A549 (cell line): Measurements from ENCODE around the gene DPRX. TPM values are rescaled to one million over a fixed set of nuclear protein-coding genes. Genes with fewer than 3 reads are reported as not detected.

Experiments
- ATAC-seq, 2 experiments: fragments of 200-7000 bp in 1 of 2; fragments of >200 bp in 1 of 2; cut with Nextera tagmentation in 1 of 2; cut with Tn5 transposase in 1 of 2; 3 replicates each; pipeline versions ENCODE4 v1.8.0 to v1.9.1; 2018 to 2020; ENCODE audit warnings: mild to moderate bottlenecking in 1 of 2, moderate library complexity in 1 of 2
- CTCF ChIA-PET: fragments of 300-600 bp; sonication (Branson Sonifier 250); formaldehyde crosslinking; extraction: SDS; loops from one replicate; lab custom pipeline; 2021; ENCODE audit warnings: antibody characterized with exemption, inconsistent platforms; lab: Yijun Ruan, JAX
- POLR2A ChIA-PET: fragments of 350-600 bp; formaldehyde crosslinking; extraction: SDS; loops from one replicate; lab custom pipeline; 2021; ENCODE audit warnings: antibody characterized with exemption, inconsistent platforms; lab: Yijun Ruan, JAX
- DNase-seq, 2 experiments: peaks; one replicate each; pipeline versions ENCODE4 v3.0.0 to v3.0.0-alpha.2; 2011 to 2016; ENCODE audit warnings: low read depth in 1 of 2, low spot score in 1 of 2
- FAIRE-seq: peaks from 2 replicates; lab custom pipeline; 2011; peaks lifted over from hg19 to GRCh38; lab: Jason Lieb, UNC
- H3K27ac ChIP-seq, 2 experiments: fragments of >200 bp; sonication (Bioruptor Twin); formaldehyde crosslinking; 3 replicates each; pipeline ENCODE4 v1.5.1; 2016 to 2017
- H3K4me1 ChIP-seq: fragments of >200 bp; sonication (Bioruptor Twin); formaldehyde crosslinking; 3 replicates; pipeline ENCODE4 v1.6.1; 2016
- H3K4me2 ChIP-seq: fragments of >200 bp; sonication (Bioruptor Twin); formaldehyde crosslinking; 3 replicates; pipeline ENCODE4 v1.6.1; 2016
- H3K4me3 ChIP-seq: fragments of >200 bp; sonication (Bioruptor Twin); formaldehyde crosslinking; 3 replicates; pipeline ENCODE4 v1.5.1; 2016
- H3K9me3 ChIP-seq: fragments of >200 bp; sonication (Bioruptor Twin); formaldehyde crosslinking; 3 replicates; pipeline ENCODE4 v1.6.1; 2016
- BCL3 ChIP-seq: fragments of >200 bp; sonication (Bioruptor Twin); formaldehyde crosslinking; IDR thresholded peaks from 3 replicates; pipeline ENCODE4 v1.6.1; 2016
- CBX8 ChIP-seq: fragments of 200-600 bp; sonication (generic); IDR thresholded peaks from 2 replicates; pipeline ENCODE4 v1.6.1; 2016
- CHD4 ChIP-seq: fragments of 200-600 bp; sonication (generic); IDR thresholded peaks from 2 replicates; pipeline ENCODE4 v1.6.1; 2016; ENCODE audit warnings: antibody characterized with exemption, mild to moderate bottlenecking, borderline replicate concordance
- ELK1 ChIP-seq: fragments of 150-350 bp; IDR thresholded peaks from 2 replicates; pipeline ENCODE4 v1.6.1; 2014; ENCODE audit warnings: low read depth, mild to moderate bottlenecking, low read length
- FOXS1 ChIP-seq: fragments of 250-450 bp; sonication (Bioruptor Pico); IDR thresholded peaks from 2 replicates; pipeline ENCODE4 v1.5.0; 2020; ENCODE audit warnings: mild to moderate bottlenecking, moderate library complexity
- HOXA7 ChIP-seq: fragments of 250-450 bp; sonication (Bioruptor Pico); IDR thresholded peaks from 2 replicates; pipeline ENCODE4 v1.5.0; 2020; ENCODE audit warnings: mild to moderate bottlenecking, moderate library complexity
- HOXB5 ChIP-seq: fragments of 250-450 bp; sonication (Bioruptor Pico); IDR thresholded peaks from 2 replicates; pipeline ENCODE4 v1.5.0; 2020; ENCODE audit warnings: mild to moderate bottlenecking, moderate library complexity
- KDM1A ChIP-seq: fragments of 200-600 bp; sonication (generic); IDR thresholded peaks from 2 replicates; pipeline ENCODE4 v1.6.1; 2016; ENCODE audit warnings: low read depth, mild to moderate bottlenecking
- KDM5A ChIP-seq: fragments of 200-600 bp; sonication (generic); IDR thresholded peaks from 2 replicates; pipeline ENCODE4 v1.6.1; 2016; ENCODE audit warnings: antibody characterized with exemption, mild to moderate bottlenecking
- NFE2L2 ChIP-seq: fragments of 150-350 bp; conservative IDR thresholded peaks from 2 replicates; pipeline ENCODE4 v1.6.1; 2014; ENCODE audit warnings: low read length
- NPAS2 ChIP-seq: fragments of 250-450 bp; sonication (Bioruptor Pico); IDR thresholded peaks from 2 replicates; pipeline ENCODE4 v1.8.0; 2022; ENCODE audit warnings: mild to moderate bottlenecking, moderate library complexity, borderline replicate concordance
- NR3C1 ChIP-seq: fragments of >200 bp; sonication (Bioruptor Twin); formaldehyde crosslinking; IDR thresholded peaks from 3 replicates; pipeline ENCODE4 v1.6.1; 2017
- PHF8 ChIP-seq: fragments of 200-600 bp; sonication (generic); IDR thresholded peaks from 2 replicates; pipeline ENCODE4 v1.6.1; 2016; ENCODE audit warnings: low read depth, mild to moderate bottlenecking, antibody characterized with exemption, moderate library complexity, borderline replicate concordance
- POLR2A ChIP-seq: IDR thresholded peaks from 2 replicates; pipeline ENCODE4 v1.6.1; 2012; ENCODE audit warnings: mild to moderate bottlenecking, low read length
- POLR2AphosphoS2 ChIP-seq: conservative IDR thresholded peaks from 2 replicates; pipeline ENCODE4 v1.6.1; 2012; ENCODE audit warnings: low read length, improper control_type of control experiment, inconsistent platforms
- REST ChIP-seq: fragments of 200-600 bp; sonication (generic); IDR thresholded peaks from 2 replicates; pipeline ENCODE4 v1.6.1; 2016; ENCODE audit warnings: antibody characterized with exemption, mild to moderate bottlenecking, moderate library complexity
- WGBS: methylation state at CpG from one replicate; pipeline ENCODE4 v1.1.6; 2017; ENCODE audit errors: missing lambda C conversion rate; 5-methylcytosine and 5-hydroxymethylcytosine counted together
- polyA plus RNA-seq, 4 experiments: library from polyadenylated mRNA; depleted of rRNA in 3 of 4; stranded (reverse); fragments of >200 nt; fragmentation: RNase III in 1 of 4; extraction: RNeasy Plus Mini Kit Qiagen cat#74134 plus additional on column Dnase treatment in 1 of 4; gene quantifications; 2 replicates in 3 of 4; 3 replicates in 1 of 4; pipeline ENCODE4 v1.2.3, GENCODE V29; 2011 to 2017
- TF ChIP-seq, protein P1 (sequence below): IDR thresholded peaks from 2 replicates; pipeline ENCODE4 v1.6.1; 2012

Gene DPRX
- polyA plus RNA-seq, 2 of the 4 experiments (the other 2 are of a cell fraction): not detected

DNA sequence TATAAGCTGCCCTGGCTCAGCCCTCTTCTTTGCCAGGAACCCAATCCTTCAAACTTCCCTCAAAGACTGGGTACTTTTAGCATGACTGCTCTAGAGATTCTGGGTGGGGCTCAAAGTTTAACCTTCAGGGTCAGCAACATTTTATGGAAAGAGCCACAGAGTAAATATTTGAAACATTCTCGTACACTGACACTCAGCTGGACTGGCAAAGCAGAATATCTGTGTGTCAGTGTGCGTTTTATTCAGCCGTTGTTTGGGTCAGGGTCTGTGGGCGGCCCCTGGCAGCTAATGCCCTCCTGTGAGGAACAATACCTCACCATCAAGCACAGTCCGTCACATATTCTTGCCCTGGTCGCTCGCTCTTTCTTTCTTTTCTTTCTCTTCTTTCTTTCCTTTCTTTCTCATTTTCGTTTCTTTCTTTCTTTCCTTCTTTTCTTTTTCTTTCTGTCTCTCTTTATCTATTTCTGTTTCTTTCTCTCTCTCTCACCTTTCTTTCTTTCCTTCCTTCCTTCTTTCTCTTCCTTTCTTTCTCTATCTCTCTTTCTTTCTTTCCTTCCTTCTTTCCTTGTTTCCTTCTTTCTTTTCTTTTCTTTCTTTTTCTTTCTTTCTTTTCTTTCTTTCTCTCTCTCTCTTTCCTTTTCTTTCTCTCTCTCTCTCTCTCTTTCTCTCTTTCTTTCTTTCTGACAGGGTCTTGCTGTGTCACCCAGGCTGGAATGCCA, 10.7 kb downstream of the DPRX start:
- H3K4me2 ChIP-seq: no peak overlapping the region
- no peak for DNase-seq

GRCh38 chr19:53644061-53644816, 12.4 kb downstream of the DPRX start:
- WGBS: 0% methylated on average over 4 of the region's 4 CpGs
- FAIRE-seq (no peak), ATAC-seq (no peak), DNase-seq (no peak)
- no peak overlapping the region for H3K4me3 ChIP-seq
- no peak overlapping the region for H3K27ac ChIP-seq
- TF ChIP-seq POLR2AphosphoS2 (no peak), POLR2A (no peak), KDM1A (no peak), REST (no peak), NPAS2 (CRISPR knock-in tag) (no peak), CHD4 (no peak), CBX8 (no peak), HOXA7 (no peak), ELK1 (no peak)
- TF ChIP-seq, protein P1, sequence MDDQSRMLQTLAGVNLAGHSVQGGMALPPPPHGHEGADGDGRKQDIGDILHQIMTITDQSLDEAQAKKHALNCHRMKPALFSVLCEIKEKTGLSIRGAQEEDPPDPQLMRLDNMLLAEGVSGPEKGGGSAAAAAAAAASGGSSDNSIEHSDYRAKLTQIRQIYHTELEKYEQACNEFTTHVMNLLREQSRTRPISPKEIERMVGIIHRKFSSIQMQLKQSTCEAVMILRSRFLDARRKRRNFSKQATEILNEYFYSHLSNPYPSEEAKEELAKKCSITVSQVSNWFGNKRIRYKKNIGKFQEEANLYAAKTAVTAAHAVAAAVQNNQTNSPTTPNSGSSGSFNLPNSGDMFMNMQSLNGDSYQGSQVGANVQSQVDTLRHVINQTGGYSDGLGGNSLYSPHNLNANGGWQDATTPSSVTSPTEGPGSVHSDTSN: no peak
- H3K4me2 ChIP-seq: no peak overlapping the region
- H3K4me1 ChIP-seq: no peaks in the 10 kb centered on the region
- H3K9me3 ChIP-seq: peaks cover 37% of the 10 kb centered on the region
- POLR2A ChIA-PET: no interaction called here
- CTCF ChIA-PET: interaction anchor here (0.6 kb wide), 2 partner anchors 110 to 149 kb away, joined by 3 read pairs; no protein-coding TSS in a partner anchor

More for the DNA sequence above, 10.7 kb downstream of the DPRX start:
- CTCF ChIA-PET: no interaction called here
- WGBS: 25% methylated on average over 8 of the region's 8 CpGs
- POLR2A ChIA-PET: no interaction called here
- H3K27ac ChIP-seq: no peak overlapping the region
- H3K9me3 ChIP-seq: peaks cover 38% of the 10 kb centered on the region
- ATAC-seq: no peak
- no peak overlapping the region for H3K4me3 ChIP-seq
- H3K4me1 ChIP-seq: no peaks in the 10 kb centered on the region
- TF ChIP-seq BCL3 (no peak), NFE2L2 (no peak), PHF8 (no peak), FOXS1 (CRISPR knock-in tag) (no peak), NR3C1 (no peak), HOXB5 (CRISPR knock-in tag) (no peak), CBX8 (no peak), KDM5A (no peak)
- TF ChIP-seq, all 56 proteins: peak for 0
- FAIRE-seq: no peak
